Endothelial cell (in vitro differentiated cells): Measurements from ENCODE around the gene H6PD. TPM values are rescaled to one million over a fixed set of nuclear protein-coding genes. Genes with fewer than 3 reads are reported as not detected.

Source experiments
- DNase-seq: peaks from one replicate; pipeline ENCODE4 v3.0.0; 2021; ENCODE audit warnings: low spot score
- H3K27ac Mint-ChIP-seq: one replicate; pipeline ENCODE4 v1.8.0; 2021; ENCODE audit warnings: mixed read lengths, inconsistent platforms; ENCODE audit not compliant: unreplicated experiment
- H3K27me3 Mint-ChIP-seq: one replicate; pipeline ENCODE4 v1.8.0; 2021; ENCODE audit warnings: mild to moderate bottlenecking, moderate library complexity, mixed read lengths, inconsistent platforms; ENCODE audit not compliant: unreplicated experiment
- H3K36me3 Mint-ChIP-seq: one replicate; pipeline ENCODE4 v1.8.0; 2021; ENCODE audit warnings: mild to moderate bottlenecking, low read depth, mixed read lengths, inconsistent platforms; ENCODE audit not compliant: unreplicated experiment
- H3K4me1 Mint-ChIP-seq: one replicate; pipeline ENCODE4 v1.8.0; 2021; ENCODE audit warnings: mild to moderate bottlenecking, mixed read lengths, inconsistent platforms; ENCODE audit not compliant: unreplicated experiment
- H3K4me3 Mint-ChIP-seq: one replicate; pipeline ENCODE4 v1.8.0; 2021; ENCODE audit warnings: mild to moderate bottlenecking, mixed read lengths, inconsistent platforms; ENCODE audit not compliant: unreplicated experiment
- H3K9me3 Mint-ChIP-seq: one replicate; pipeline ENCODE4 v1.8.0; 2021; ENCODE audit warnings: mixed read lengths, inconsistent platforms; ENCODE audit not compliant: unreplicated experiment
- total RNA-seq: library from RNA; stranded (reverse); fragmentation: NEBNext Ultra II Directional; extraction: Animal tissue kit (Norgen Biotek cat#: 25700); gene quantifications from one replicate; pipeline ENCODE4 v1.2.1, GENCODE V29; 2021; ENCODE audit not compliant: unreplicated experiment
- TF ChIP-seq, protein P1 (sequence below): fragments of 200-600 bp; sonication (generic); IDR thresholded peaks from one replicate; pipeline ENCODE4 v1.5.0; 2021; ENCODE audit warnings: antibody characterized with exemption; ENCODE audit not compliant: unreplicated experiment

H6PD gene
- total RNA-seq, 1 donor from 2014 or later = 18.6 TPM

DNA sequence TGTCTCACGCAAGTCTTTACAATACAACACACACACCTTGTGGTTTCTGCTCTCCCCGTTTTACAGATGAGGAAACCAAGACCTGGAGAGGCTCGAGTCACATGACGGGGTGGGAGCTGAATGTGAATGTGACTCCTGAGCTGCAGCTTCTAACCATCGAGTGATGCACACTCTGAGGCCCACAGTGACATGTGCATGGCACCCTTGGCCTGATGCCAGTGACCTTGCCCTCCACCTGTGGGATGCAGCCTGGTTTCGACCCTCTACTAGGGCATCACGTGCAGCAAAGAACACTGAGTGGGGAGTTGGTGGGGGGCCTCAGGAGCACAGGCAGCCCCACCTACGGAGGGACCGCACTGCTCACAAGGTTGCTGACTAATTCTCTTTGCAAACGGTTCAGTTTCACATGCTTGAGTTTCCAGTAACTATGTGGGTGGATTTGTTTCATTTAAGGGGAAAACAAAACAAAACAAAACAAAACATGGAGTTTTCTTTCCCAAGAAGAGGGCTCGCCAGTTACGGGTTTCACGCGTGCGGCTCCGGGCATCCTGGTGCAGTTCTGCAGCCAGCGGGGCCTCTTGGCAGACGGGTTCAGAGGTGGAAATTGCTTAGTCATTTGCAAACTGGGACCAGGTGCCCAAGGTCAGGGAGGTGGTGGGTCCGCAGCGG lies 81.0 kb downstream of the H6PD start:
- TF ChIP-seq, protein P1, sequence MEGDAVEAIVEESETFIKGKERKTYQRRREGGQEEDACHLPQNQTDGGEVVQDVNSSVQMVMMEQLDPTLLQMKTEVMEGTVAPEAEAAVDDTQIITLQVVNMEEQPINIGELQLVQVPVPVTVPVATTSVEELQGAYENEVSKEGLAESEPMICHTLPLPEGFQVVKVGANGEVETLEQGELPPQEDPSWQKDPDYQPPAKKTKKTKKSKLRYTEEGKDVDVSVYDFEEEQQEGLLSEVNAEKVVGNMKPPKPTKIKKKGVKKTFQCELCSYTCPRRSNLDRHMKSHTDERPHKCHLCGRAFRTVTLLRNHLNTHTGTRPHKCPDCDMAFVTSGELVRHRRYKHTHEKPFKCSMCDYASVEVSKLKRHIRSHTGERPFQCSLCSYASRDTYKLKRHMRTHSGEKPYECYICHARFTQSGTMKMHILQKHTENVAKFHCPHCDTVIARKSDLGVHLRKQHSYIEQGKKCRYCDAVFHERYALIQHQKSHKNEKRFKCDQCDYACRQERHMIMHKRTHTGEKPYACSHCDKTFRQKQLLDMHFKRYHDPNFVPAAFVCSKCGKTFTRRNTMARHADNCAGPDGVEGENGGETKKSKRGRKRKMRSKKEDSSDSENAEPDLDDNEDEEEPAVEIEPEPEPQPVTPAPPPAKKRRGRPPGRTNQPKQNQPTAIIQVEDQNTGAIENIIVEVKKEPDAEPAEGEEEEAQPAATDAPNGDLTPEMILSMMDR = no peak
- H3K9me3 Mint-ChIP-seq = no peaks in the 10 kb centered on the region
- no peak overlapping the region for H3K4me3 Mint-ChIP-seq
- DNase-seq = no peak
- H3K4me1 Mint-ChIP-seq = peaks cover 12% of the 10 kb centered on the region
- H3K27ac Mint-ChIP-seq = no peak overlapping the region
- H3K36me3 Mint-ChIP-seq = no peaks in the 10 kb centered on the region
- peaks cover 12% of the 10 kb centered on the region for H3K27me3 Mint-ChIP-seq

DNA sequence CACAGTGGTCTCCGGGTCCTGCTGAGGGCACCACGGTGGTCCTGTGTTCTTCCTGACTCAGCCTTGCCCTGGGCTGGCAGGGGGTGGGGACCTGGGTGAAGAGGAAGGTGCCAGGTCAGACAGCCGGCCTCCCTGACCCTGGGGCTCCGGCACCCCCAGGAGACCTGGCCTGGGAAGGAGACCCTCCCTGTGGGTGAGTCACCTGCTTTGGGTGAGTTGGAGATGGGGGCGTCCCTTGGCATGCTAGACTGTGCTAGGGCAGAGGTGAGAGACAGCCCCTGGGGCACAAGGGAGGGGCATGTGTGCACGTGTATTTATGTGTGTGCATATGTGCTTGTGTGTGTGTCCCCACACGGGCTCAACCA lies 81.5 kb downstream of the H6PD start:
- DNase-seq = no peak
- Mint-ChIP-seq H3K9me3 (no peaks in the 10 kb centered on the region), H3K4me1 (peaks cover 17% of the 10 kb centered on the region)

GRCh38 chr1:9316512-9316911 lies 81.9 kb downstream of the H6PD start:
- H3K4me1 Mint-ChIP-seq = peaks cover 21% of the 10 kb centered on the region
- DNase-seq = no peak
- no peak overlapping the region for H3K27ac Mint-ChIP-seq

More for the DNA sequence above, 81.5 kb downstream of the H6PD start:
- Mint-ChIP-seq H3K27ac (no peak overlapping the region), H3K27me3 (peaks cover 14% of the 10 kb centered on the region), H3K4me3 (no peak overlapping the region), H3K36me3 (no peaks in the 10 kb centered on the region)
- TF ChIP-seq, protein P1 = no peak

DNA sequence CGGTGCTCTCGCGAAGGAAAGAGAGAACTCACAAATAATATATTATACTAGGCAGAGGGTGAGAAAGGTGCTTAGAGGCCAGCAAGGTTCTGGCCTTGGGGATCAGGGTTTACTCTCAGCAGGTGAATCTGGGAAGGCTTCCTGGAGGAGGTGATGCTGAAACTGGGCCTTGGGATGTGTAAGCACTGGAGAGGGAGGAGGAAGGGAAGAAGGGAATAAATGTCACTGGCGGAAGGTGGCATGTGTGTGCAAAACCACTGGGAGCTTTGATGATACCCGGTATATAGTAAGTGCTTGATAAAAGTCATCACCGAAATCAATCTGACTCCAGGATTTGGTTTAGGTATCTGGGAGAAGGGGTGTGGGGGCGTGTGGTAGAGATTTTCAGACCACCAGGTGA lies 82.5 kb downstream of the H6PD start:
- TF ChIP-seq, protein P1 = no peak

More at GRCh38 chr1:9316512-9316911, 81.9 kb downstream of the H6PD start:
- peaks cover 19% of the 10 kb centered on the region for H3K27me3 Mint-ChIP-seq
- H3K4me3 Mint-ChIP-seq = no peak overlapping the region
- no peaks in the 10 kb centered on the region for H3K9me3 Mint-ChIP-seq
- TF ChIP-seq, protein P1 = no peak
- H3K36me3 Mint-ChIP-seq = no peaks in the 10 kb centered on the region

DNA sequence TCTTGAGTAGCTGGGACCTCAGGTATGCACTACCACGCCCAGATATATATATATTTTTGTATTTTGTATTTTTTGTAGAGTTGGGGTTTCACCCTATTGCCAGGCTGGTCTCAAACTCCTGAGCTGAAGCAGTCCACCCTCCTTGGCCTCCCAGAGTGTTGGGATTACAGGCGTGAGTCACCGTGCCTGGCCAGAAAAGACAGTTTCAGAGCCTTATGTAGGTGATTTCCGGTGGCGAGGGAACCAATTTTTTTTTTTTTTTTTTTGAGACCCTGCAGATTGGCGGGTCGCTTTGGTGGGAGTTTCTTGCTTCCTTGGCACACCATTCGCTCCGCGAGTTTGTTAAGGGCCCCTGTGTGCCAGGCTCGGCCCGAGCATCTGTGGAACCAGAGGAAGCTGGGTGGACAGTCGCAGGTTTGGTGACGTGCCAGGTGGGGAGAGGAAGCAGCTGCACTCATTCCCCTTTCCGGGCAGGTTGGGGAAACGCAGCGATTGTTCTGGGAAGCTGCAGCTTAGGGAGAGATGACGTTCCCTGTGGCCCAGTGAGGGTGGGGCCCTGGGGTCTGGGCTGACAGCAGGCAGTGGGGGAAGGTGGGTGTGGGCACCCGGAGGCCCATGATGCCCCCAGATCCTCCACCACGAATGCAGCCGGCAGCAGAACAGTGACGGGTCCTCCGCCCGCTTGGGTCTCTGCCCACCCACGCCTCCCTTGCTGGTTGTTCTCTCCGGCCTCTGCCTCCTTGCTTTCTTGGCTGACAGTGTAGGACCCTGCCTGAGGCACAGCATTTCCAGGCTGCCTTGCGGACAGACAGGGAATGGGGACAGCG lies 83.2 kb downstream of the H6PD start:
- TF ChIP-seq, protein P1 = no peak
- H3K9me3 Mint-ChIP-seq = no peaks in the 10 kb centered on the region
- peaks cover 20% of the 10 kb centered on the region for H3K27me3 Mint-ChIP-seq
- H3K4me3 Mint-ChIP-seq = no peak overlapping the region
- H3K27ac Mint-ChIP-seq = no peak overlapping the region
- H3K4me1 Mint-ChIP-seq = peaks cover 26% of the 10 kb centered on the region
- no peaks in the 10 kb centered on the region for H3K36me3 Mint-ChIP-seq
- no peak for DNase-seq

More for the DNA sequence above, 82.5 kb downstream of the H6PD start:
- no peak for DNase-seq
- Mint-ChIP-seq H3K4me1 (peaks cover 26% of the 10 kb centered on the region), H3K9me3 (no peaks in the 10 kb centered on the region), H3K4me3 (no peak overlapping the region), H3K27me3 (peaks cover 20% of the 10 kb centered on the region), H3K27ac (no peak overlapping the region), H3K36me3 (no peaks in the 10 kb centered on the region)
